GM12892 (cell line): Measurements from ENCODE around the gene FOXJ3.

Source experiments
- POLR2A ChIP-seq: IDR thresholded peaks from 2 replicates; pipeline ENCODE4 v1.6.1; 2011; ENCODE audit warnings: low read depth, low read length, control low read depth
- TAF1 ChIP-seq: IDR thresholded peaks from 2 replicates; pipeline ENCODE4 v1.6.1; 2011; ENCODE audit warnings: low read depth, mild to moderate bottlenecking, control low read depth, low read length, borderline replicate concordance

- TF ChIP-seq POLR2A (no peak), TAF1 (no peak)
These were observed 96.0 kb downstream of the FOXJ3 start for GRCh38 chr1:42239041-42239440.
